HepG2 (cell line): ENCODE measurements around the gene ARHGAP26. TPM values are rescaled to one million over a fixed set of nuclear protein-coding genes. Genes with fewer than 3 reads are reported as not detected.

Source experiments
- ATAC-seq: fragments of 200-7000 bp; cut with Tn5 transposase; 3 replicates; pipeline ENCODE4 v1.9.1; 2020; ENCODE audit warnings: mild to moderate bottlenecking, moderate library complexity
- BruUV-seq: library from RNA; stranded (reverse); fragments of 400-500 nt; replicated peaks from 2 replicates; lab custom pipeline; 2021; lab: Mats Ljungman, UMichigan
- CTCF ChIA-PET: fragments of 300-600 bp; formaldehyde crosslinking; extraction: SDS; loops from one replicate; lab custom pipeline; 2021; ENCODE audit warnings: low total read pairs, inconsistent platforms, low intra/inter-chr PET ratio; lab: Yijun Ruan, JAX
- POLR2A ChIA-PET: fragments of 350-600 bp; sonication (Branson Sonifier 250); formaldehyde crosslinking; loops from one replicate; lab custom pipeline; 2020; ENCODE audit warnings: antibody characterized with exemption, inconsistent platforms; lab: Yijun Ruan, JAX
- DNase-seq: peaks from one replicate; pipeline ENCODE4 v3.0.0-alpha.2; 2015; ENCODE audit warnings: low spot score
- FAIRE-seq: peaks from 3 replicates; lab custom pipeline; 2011; peaks lifted over from hg19 to GRCh38; lab: Jason Lieb, UNC
- H2AFZ ChIP-seq: one replicate; pipeline ENCODE4 v1.6.1; 2011; ENCODE audit warnings: low read length, inconsistent platforms
- H3K27ac ChIP-seq: fragments of 300-600 bp; 3 replicates; pipeline ENCODE4 v1.8.0; 2011; ENCODE audit warnings: mixed run types, mild to moderate bottlenecking, mixed read lengths, low read length, inconsistent platforms; ENCODE audit not compliant: insufficient read depth; ENCODE audit errors: extremely low read length
- H3K27me3 ChIP-seq, 2 experiments: fragments of 200-600 bp in 1 of 2; 2 replicates in 1 of 2; 3 replicates in 1 of 2; pipeline versions ENCODE4 v1.6.0 to v1.8.0; 2011; ENCODE audit warnings: low read length in 2 of 2, mild to moderate bottlenecking in 2 of 2, moderate library complexity in 2 of 2, inconsistent platforms in 1 of 2; ENCODE audit not compliant: insufficient read depth in 2 of 2, control insufficient read depth in 1 of 2
- H3K36me3 ChIP-seq, 2 experiments: fragments of 200-600 bp in 1 of 2; replicated peaks in 1 of 2; 2 replicates in 1 of 2; 3 replicates in 1 of 2; pipeline versions ENCODE4 v1.5.1 to v1.8.0; 2011; ENCODE audit warnings: low read length in 2 of 2, inconsistent platforms in 1 of 2; ENCODE audit not compliant: insufficient read depth in 2 of 2, control insufficient read depth in 1 of 2
- H3K4me1 ChIP-seq: 2 replicates; pipeline ENCODE4 v1.5.1; 2012; ENCODE audit warnings: low read length, inconsistent platforms; ENCODE audit not compliant: insufficient read depth
- H3K4me2 ChIP-seq: 2 replicates; pipeline ENCODE4 v1.6.0; 2011; ENCODE audit warnings: low read depth, low read length, inconsistent platforms
- H3K4me3 ChIP-seq, 3 experiments: fragments of 200-600 bp in 1 of 3; sonication (generic), shearing (Covaris generic) in 1 of 3; replicated peaks in 1 of 3; 2 replicates each; pipeline ENCODE4 v1.5.1; 2011 to 2016; ENCODE audit warnings: low read length in 3 of 3, inconsistent platforms in 2 of 3, low read depth in 2 of 3, mild to moderate bottlenecking in 2 of 3, control low read depth in 1 of 3, mixed read lengths in 1 of 3; ENCODE audit not compliant: insufficient read depth in 1 of 3
- H3K79me2 ChIP-seq: one replicate; pipeline ENCODE4 v1.6.1; 2011; ENCODE audit warnings: low read length, inconsistent platforms; ENCODE audit not compliant: insufficient read depth
- H3K9ac ChIP-seq: 2 replicates; pipeline ENCODE4 v1.6.0; 2011; ENCODE audit warnings: mild to moderate bottlenecking, low read depth, low read length, inconsistent platforms; ENCODE audit not compliant: insufficient read depth
- H3K9me3 ChIP-seq: 2 replicates; pipeline ENCODE4 v1.5.1; 2012; ENCODE audit warnings: mild to moderate bottlenecking, low read length
- H4K20me1 ChIP-seq: 2 replicates; pipeline ENCODE4 v1.6.0; 2011; ENCODE audit warnings: inconsistent platforms, mild to moderate bottlenecking, low read length, moderate library complexity; ENCODE audit not compliant: insufficient read depth
- ARID2 ChIP-seq: sonication (generic); formaldehyde crosslinking; IDR thresholded peaks from 2 replicates; pipeline ENCODE4 v1.8.1; 2022; ENCODE audit warnings: mild to moderate bottlenecking, missing genetic modification reagents, borderline replicate concordance
- CBX1 ChIP-seq: IDR thresholded peaks from one replicate; pipeline ENCODE4 v1.6.1; 2016; ENCODE audit warnings: antibody characterized with exemption, low read depth
- KDM3A ChIP-seq: IDR thresholded peaks from 2 replicates; pipeline ENCODE4 v1.6.1; 2018; ENCODE audit warnings: low read depth, missing compliant biosample characterization
- RBM22 ChIP-seq: fragments of 200-400 bp; formaldehyde crosslinking; optimal IDR thresholded peaks from 2 replicates; pipeline ENCODE3; 2017; ENCODE audit warnings: mild to moderate bottlenecking, low read length, moderate library complexity
- XRCC5 ChIP-seq: fragments of 200-400 bp; formaldehyde crosslinking; optimal IDR thresholded peaks from 2 replicates; pipeline ENCODE3; 2017; ENCODE audit warnings: mild to moderate bottlenecking, low read length
- ZFP36L2 ChIP-seq: sonication (generic); formaldehyde crosslinking; IDR thresholded peaks from 2 replicates; pipeline ENCODE4 v1.4.0; 2020; ENCODE audit warnings: missing genetic modification reagents
- ZNF224 ChIP-seq: sonication (generic); formaldehyde crosslinking; IDR thresholded peaks from 2 replicates; pipeline ENCODE4 v1.5.0; 2020; ENCODE audit warnings: mild to moderate bottlenecking, missing genetic modification reagents
- ZNF326 ChIP-seq: sonication (generic); formaldehyde crosslinking; IDR thresholded peaks from 2 replicates; pipeline ENCODE4 v1.4.0; 2020; ENCODE audit warnings: missing genetic modification reagents, borderline replicate concordance
- ZNF775 ChIP-seq: sonication (generic); formaldehyde crosslinking; IDR thresholded peaks from 2 replicates; pipeline ENCODE4 v1.4.0; 2020; ENCODE audit warnings: missing genetic modification reagents, mild to moderate bottlenecking, moderate library complexity, borderline replicate concordance
- WGBS: methylation state at CpG from one replicate; pipeline ENCODE4 v1.1.6; 2017; ENCODE audit warnings: low lambda C conversion rate; 5-methylcytosine and 5-hydroxymethylcytosine counted together
- in situ Hi-C: cut with HindIII; loops from 2 replicates; pipeline ENCODE4 v1.10.0; 2017; ENCODE audit warnings: low pct_unique_long_range_greater_than_20kb; ENCODE audit not compliant: extremely low pct_ligation_motif_present
- intact Hi-C: fragments of 100-400 bp; cut with micrococcal nuclease; formaldehyde crosslinking; loops from one replicate; pipeline ENCODE4 v1.10.0; 2022; ENCODE audit not compliant: unreplicated experiment
- polyA plus RNA-seq, 8 experiments: library from polyadenylated mRNA; depleted of rRNA in 3 of 8; stranded (reverse) in 7 of 8; unstranded in 1 of 8; fragments of >200 nt; fragmentation: Illumina TruSeq in 4 of 8; extraction: Trizol in 4 of 8; gene quantifications; 2 replicates each; pipeline versions ENCODE4 v1.2.1 to v1.2.3, GENCODE V29; 2011 to 2016; ENCODE audit warnings: low read depth in 4 of 8, missing spikeins in 1 of 8, mixed read lengths in 1 of 8; ENCODE audit not compliant: insufficient read depth in 1 of 8
- total RNA-seq, 5 experiments: library from RNA; depleted of rRNA; stranded (reverse); fragments of >200 nt; fragmentation: Illumina TruSeq; extraction: Trizol; gene quantifications; 2 replicates each; pipeline ENCODE4 v1.2.3, GENCODE V29; 2016; ENCODE audit warnings: low read depth in 1 of 5
- TF ChIP-seq, protein P1 (sequence below): sonication (generic); formaldehyde crosslinking; conservative IDR thresholded peaks from 2 replicates; pipeline ENCODE4 v1.8.0; 2022; ENCODE audit warnings: missing genetic modification reagents
- TF ChIP-seq, protein P2 (sequence below): sonication (generic); formaldehyde crosslinking; IDR thresholded peaks from 2 replicates; pipeline ENCODE4 v1.4.0; 2020; ENCODE audit warnings: missing genetic modification reagents; ENCODE audit errors: not compliant biosample characterization
- TF ChIP-seq, protein P3 (sequence below), 2 experiments: sonication (generic) in 1 of 2; formaldehyde crosslinking in 1 of 2; IDR thresholded peaks; 2 replicates each; pipeline versions ENCODE4 v1.6.1 to v1.9.0; 2014 to 2022; ENCODE audit warnings: antibody characterized with exemption in 1 of 2, borderline replicate concordance in 1 of 2, inconsistent platforms in 1 of 2, low read depth in 1 of 2, missing genetic modification reagents in 1 of 2

The ARHGAP26 gene
- total and polyA plus RNA-seq, 2 of the 13 experiments (the other 11 are each of a cell fraction or from before 2014, with no cell fraction given), result 9.6 to 18.2 TPM

DNA sequence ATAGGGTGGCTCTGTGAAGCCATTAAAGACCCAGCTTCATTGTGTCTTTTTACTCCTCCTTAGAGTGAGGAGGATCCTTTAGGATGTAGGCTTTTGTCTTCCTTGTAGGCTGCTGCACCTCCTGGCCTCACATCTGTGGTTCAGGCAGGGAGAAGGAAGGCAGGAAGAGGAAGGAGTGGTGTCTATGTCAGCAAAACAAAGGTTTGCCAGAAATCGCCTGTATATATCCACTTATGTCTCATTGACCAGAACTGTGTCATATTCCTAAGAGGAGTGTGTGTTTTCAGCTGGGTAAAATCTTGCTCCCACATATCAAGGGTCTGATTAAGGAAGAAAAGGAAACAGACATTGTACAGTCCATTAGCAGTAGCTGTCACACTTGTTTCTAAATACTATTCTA is 213.8 kb downstream of the ARHGAP26 start:
- WGBS, result 93% methylated on average over 1 of the region's 1 CpG
- H3K27ac ChIP-seq, result no peak overlapping the region
- FAIRE-seq, result no peak

More for the DNA sequence above, 213.8 kb downstream of the ARHGAP26 start:
- Histone ChIP-seq H3K79me2 (no peaks in the 10 kb centered on the region), H4K20me1 (no peaks in the 10 kb centered on the region), H3K4me3 (no peak overlapping the region), H3K4me1 (peaks cover 39% of the 10 kb centered on the region), H3K9me3 (no peaks in the 10 kb centered on the region), H3K9ac (no peak overlapping the region), H2AFZ (no peak overlapping the region), H3K27me3 (no peaks in the 10 kb centered on the region), H3K4me2 (no peak overlapping the region), H3K36me3 (peaks cover 0 to 4% of the 10 kb centered on the region in 2 experiments; a peak in 1 of 5 replicates)
- TF ChIP-seq ZNF326 (CRISPR knock-in tag) (no peak), ZFP36L2 (CRISPR knock-in tag) (no peak), KDM3A (CRISPR knock-in tag) (no peak), RBM22 (no peak), CBX1 (no peak), ARID2 (CRISPR knock-in tag) (no peak), ZNF775 (CRISPR knock-in tag) (no peak), XRCC5 (no peak), ZNF224 (CRISPR knock-in tag) (no peak)
- TF ChIP-seq, protein P1, sequence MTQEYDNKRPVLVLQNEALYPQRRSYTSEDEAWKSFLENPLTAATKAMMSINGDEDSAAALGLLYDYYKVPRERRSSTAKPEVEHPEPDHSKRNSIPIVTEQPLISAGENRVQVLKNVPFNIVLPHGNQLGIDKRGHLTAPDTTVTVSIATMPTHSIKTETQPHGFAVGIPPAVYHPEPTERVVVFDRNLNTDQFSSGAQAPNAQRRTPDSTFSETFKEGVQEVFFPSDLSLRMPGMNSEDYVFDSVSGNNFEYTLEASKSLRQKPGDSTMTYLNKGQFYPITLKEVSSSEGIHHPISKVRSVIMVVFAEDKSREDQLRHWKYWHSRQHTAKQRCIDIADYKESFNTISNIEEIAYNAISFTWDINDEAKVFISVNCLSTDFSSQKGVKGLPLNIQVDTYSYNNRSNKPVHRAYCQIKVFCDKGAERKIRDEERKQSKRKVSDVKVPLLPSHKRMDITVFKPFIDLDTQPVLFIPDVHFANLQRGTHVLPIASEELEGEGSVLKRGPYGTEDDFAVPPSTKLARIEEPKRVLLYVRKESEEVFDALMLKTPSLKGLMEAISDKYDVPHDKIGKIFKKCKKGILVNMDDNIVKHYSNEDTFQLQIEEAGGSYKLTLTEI (CRISPR knock-in tag), result no peak
- TF ChIP-seq, protein P2, sequence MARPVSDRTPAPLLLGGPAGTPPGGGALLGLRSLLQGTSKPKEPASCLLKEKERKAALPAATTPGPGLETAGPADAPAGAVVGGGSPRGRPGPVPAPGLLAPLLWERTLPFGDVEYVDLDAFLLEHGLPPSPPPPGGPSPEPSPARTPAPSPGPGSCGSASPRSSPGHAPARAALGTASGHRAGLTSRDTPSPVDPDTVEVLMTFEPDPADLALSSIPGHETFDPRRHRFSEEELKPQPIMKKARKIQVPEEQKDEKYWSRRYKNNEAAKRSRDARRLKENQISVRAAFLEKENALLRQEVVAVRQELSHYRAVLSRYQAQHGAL (CRISPR knock-in tag), result no peak
- TF ChIP-seq, protein P3, sequence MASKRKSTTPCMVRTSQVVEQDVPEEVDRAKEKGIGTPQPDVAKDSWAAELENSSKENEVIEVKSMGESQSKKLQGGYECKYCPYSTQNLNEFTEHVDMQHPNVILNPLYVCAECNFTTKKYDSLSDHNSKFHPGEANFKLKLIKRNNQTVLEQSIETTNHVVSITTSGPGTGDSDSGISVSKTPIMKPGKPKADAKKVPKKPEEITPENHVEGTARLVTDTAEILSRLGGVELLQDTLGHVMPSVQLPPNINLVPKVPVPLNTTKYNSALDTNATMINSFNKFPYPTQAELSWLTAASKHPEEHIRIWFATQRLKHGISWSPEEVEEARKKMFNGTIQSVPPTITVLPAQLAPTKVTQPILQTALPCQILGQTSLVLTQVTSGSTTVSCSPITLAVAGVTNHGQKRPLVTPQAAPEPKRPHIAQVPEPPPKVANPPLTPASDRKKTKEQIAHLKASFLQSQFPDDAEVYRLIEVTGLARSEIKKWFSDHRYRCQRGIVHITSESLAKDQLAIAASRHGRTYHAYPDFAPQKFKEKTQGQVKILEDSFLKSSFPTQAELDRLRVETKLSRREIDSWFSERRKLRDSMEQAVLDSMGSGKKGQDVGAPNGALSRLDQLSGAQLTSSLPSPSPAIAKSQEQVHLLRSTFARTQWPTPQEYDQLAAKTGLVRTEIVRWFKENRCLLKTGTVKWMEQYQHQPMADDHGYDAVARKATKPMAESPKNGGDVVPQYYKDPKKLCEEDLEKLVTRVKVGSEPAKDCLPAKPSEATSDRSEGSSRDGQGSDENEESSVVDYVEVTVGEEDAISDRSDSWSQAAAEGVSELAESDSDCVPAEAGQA (IDR thresholded peaks at IDR 0.05; ENCODE audit: low read depth), result no peak
- TF ChIP-seq, protein P3 (CRISPR knock-in tag; IDR thresholded peaks at IDR 0.05; ENCODE audit: borderline replicate concordance), result no peak
- no peak for DNase-seq
- in situ Hi-C loops (no loop called here), intact Hi-C loops (no loop called here)
- ATAC-seq, result no peak
- CTCF ChIA-PET, result no interaction called here
- POLR2A ChIA-PET, result no interaction called here
- BruUV-seq, result no TSS peak
